Measurements from ENCODE around the gene NMNAT3.

DNA sequence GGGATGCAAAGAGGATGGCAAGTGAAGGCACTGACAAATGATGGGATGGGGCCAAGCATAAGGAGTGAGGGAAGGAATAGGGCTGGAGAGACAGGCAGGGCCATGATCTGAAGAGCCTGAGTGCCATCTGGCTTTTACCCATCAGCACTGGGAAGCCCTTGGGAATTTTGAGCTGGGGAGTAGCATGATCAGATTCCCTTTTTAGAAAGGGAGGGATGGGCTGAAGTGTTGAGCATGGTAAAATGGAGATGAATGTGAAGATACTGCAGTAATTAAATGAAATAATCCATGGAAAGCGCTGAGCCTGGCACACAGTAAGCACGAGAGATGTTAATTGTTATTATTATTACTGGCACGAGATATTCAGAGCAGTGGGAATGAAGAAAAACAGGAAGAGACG lies 148.1 kb downstream of the NMNAT3 start:
- TF ChIP-seq, protein P1, sequence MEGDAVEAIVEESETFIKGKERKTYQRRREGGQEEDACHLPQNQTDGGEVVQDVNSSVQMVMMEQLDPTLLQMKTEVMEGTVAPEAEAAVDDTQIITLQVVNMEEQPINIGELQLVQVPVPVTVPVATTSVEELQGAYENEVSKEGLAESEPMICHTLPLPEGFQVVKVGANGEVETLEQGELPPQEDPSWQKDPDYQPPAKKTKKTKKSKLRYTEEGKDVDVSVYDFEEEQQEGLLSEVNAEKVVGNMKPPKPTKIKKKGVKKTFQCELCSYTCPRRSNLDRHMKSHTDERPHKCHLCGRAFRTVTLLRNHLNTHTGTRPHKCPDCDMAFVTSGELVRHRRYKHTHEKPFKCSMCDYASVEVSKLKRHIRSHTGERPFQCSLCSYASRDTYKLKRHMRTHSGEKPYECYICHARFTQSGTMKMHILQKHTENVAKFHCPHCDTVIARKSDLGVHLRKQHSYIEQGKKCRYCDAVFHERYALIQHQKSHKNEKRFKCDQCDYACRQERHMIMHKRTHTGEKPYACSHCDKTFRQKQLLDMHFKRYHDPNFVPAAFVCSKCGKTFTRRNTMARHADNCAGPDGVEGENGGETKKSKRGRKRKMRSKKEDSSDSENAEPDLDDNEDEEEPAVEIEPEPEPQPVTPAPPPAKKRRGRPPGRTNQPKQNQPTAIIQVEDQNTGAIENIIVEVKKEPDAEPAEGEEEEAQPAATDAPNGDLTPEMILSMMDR (IDR thresholded peaks at IDR 0.05), result no peak
- no peak for TF ChIP-seq POLR2AphosphoS5 (IDR thresholded peaks at IDR 0.05)
- TF ChIP-seq POLR2A (IDR thresholded peaks at IDR 0.05), result no peak

Data from breast epithelium (tissue), 3 donors.